ENCODE results near the gene NRP2.

Gene NRP2

GRCh38 chr2:205764270-205764746 is 82.0 kb downstream of the NRP2 start:
- POLR2A ChIA-PET, result no interaction called here
- TF ChIP-seq CTCF (IDR thresholded peaks at IDR 0.05; ENCODE audit: insufficient read depth, low read length, missing control alignments), result no peak
- CTCF ChIA-PET, result interaction anchor here (1.6 to 2.7 kb wide), 2 partner anchors 10 to 160 kb away, joined by 3 to 14 read pairs; no protein-coding TSS in a partner anchor
- no peak overlapping the region for H3K4me3 ChIP-seq (ENCODE audit: low read depth, low read length)
- DNase-seq (ENCODE audit: low read depth, low spot score), result no peak

DNA sequence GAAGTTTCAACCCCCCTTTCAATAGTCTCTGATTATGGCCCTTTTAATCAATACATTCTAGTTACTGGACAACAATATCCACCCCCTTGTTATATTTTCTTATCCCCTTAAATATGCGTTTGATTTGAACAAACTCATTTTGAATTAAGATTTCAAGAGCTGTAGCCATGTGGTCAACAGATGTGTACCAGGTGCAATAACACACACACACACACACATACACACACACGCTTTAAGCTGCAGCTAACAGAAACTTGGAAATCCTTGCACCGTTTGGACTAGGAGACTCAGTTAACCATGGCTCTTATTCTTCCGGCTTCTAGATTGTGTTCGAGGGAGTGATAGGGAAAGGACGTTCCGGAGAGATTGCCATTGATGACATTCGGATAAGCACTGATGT is 82.8 kb downstream of the NRP2 start:
- ChIA-PET POLR2A (no interaction called here), CTCF (interaction anchor here (0.8 to 2.7 kb wide), 5 partner anchors 9 to 159 kb away, joined by 3 to 14 read pairs (median 4); no protein-coding TSS in a partner anchor)
- TF ChIP-seq CTCF (IDR thresholded peaks at IDR 0.05; ENCODE audit: insufficient read depth, low read length, missing control alignments), result no peak
- DNase-seq (ENCODE audit: low read depth, low spot score), result no peak
- no peak overlapping the region for H3K4me3 ChIP-seq (ENCODE audit: low read depth, low read length)

- ChIA-PET POLR2A (no interaction called here), CTCF (interaction anchor here (1.4 to 1.9 kb wide), 4 partner anchors 9 to 180 kb away, joined by 3 to 15 read pairs (median 5); no protein-coding TSS in a partner anchor)
- peak; percentile 81 for TF ChIP-seq CTCF (IDR thresholded peaks at IDR 0.05; ENCODE audit: insufficient read depth, low read length, missing control alignments)
- no peak overlapping the region for H3K4me3 ChIP-seq (ENCODE audit: low read depth, low read length)
- no peak for DNase-seq (ENCODE audit: low read depth, low spot score)
These were observed 84.6 kb downstream of the NRP2 start for GRCh38 chr2:205766779-205767359.

DNA sequence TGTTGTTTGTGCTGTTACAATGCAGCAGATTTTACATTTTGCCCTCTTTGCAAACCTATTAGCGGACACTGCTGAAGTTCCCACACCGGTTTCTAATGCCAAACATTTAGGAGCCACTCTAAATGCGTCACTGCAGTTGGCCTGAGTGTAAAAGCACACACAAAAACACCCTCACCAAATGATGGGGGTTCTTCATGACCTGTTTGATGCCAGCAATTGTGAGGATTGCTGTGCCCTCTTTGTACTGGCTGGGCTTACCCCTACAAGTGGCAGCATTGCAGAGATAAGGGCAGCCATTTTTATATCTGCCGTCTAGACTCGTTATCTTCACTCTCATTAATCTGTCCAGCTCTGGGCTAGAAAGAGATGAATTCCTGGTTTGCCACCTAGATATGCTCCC is 85.3 kb downstream of the NRP2 start:
- ChIA-PET POLR2A (no interaction called here), CTCF (interaction anchor here (0.7 to 1.9 kb wide), 14 partner anchors 8 to 180 kb away, joined by 3 to 15 read pairs (median 3); partner anchors contain the start of gene NRP2)
- TF ChIP-seq CTCF (IDR thresholded peaks at IDR 0.05; ENCODE audit: insufficient read depth, low read length, missing control alignments), result no peak
- no peak overlapping the region for H3K4me3 ChIP-seq (ENCODE audit: low read depth, low read length)
- DNase-seq (ENCODE audit: low read depth, low spot score), result no peak

GRCh38 chr2:205768341-205768740 is 86.0 kb downstream of the NRP2 start:
- ChIA-PET POLR2A (no interaction called here), CTCF (interaction anchor here (0.9 to 1.9 kb wide), 11 partner anchors 9 to 180 kb away, joined by 3 to 15 read pairs (median 4); no protein-coding TSS in a partner anchor)
- no peak for TF ChIP-seq CTCF (IDR thresholded peaks at IDR 0.05; ENCODE audit: insufficient read depth, low read length, missing control alignments)
- DNase-seq (ENCODE audit: low read depth, low spot score), result no peak
- H3K4me3 ChIP-seq (ENCODE audit: low read depth, low read length), result no peak overlapping the region

DNA sequence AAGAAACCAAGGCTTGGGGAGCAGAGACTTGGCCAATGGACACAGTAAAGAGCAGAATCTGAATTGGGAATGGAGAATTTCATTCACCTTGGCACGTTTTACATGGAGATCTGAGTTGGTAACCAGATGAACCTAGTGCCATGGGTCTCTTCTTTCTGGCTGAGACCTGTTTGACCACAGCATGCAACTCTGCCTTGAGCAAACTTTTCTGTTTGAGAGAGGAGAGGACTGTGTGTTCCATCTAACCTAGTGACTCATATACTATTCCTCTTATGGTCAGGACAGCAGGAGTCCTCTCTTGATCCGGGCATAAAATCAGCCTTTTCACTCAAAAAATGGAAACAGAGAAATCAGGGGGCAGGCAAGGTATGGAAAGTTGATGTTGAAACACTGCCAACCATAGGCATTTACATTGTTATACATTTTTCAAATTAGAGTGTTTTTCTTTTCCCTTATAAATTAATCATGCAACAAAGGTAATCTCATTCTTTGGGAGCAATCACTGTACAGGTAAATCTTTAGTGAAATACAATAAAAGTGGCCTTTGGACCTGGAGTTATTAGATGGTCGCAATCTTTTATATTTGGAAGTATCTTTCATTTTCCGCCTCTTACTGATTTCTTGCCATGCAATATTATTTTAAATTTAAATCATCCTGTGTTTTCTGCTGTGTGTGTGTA is 86.7 kb downstream of the NRP2 start:
- DNase-seq (ENCODE audit: low read depth, low spot score), result no peak
- POLR2A ChIA-PET, result no interaction called here
- H3K4me3 ChIP-seq (ENCODE audit: low read depth, low read length), result no peak overlapping the region
- no peak for TF ChIP-seq CTCF (IDR thresholded peaks at IDR 0.05; ENCODE audit: insufficient read depth, low read length, missing control alignments)
- CTCF ChIA-PET, result interaction anchor here (0.9 to 8.6 kb wide), 6 partner anchors 8 to 117 kb away, joined by 3 to 93 read pairs (median 6); no protein-coding TSS in a partner anchor
